Activated T-cell treated with anti-CD3 and anti-CD28 coated beads, Interleukin-2, amount 50 U/mL, for 72 hours (primary cell): ENCODE measurements around the gene CD177. TPM values are rescaled to one million over a fixed set of nuclear protein-coding genes. Genes with fewer than 3 reads are reported as not detected.
"Not testable (repeated sequence)": the region's sequence is repeated elsewhere in the genome, so short reads cannot be mapped to it uniquely, and the experiment has no call there.

Experiments used
- ATAC-seq, 2 donors: fragments of 150-1000 bp; cut with Tn5 transposase; replicated peaks in 1 of 2; 2 replicates each; pipeline ENCODE4 v1.10.0; 2021; ENCODE audit warnings: moderate library complexity in 2 of 2, mild to moderate bottlenecking in 1 of 2
- DNase-seq, 2 donors: peaks; one replicate each; pipeline ENCODE4 v3.0.0; 2021 to 2022; ENCODE audit warnings: mixed read lengths in 1 of 2
- H3K27ac Mint-ChIP-seq: one replicate; pipeline ENCODE4 v1.8.0; 2022; ENCODE audit warnings: mild to moderate bottlenecking, moderate library complexity, mixed read lengths
- H3K27me3 Mint-ChIP-seq: one replicate; pipeline ENCODE4 v1.8.0; 2022; ENCODE audit warnings: low read depth, mixed read lengths
- H3K36me3 Mint-ChIP-seq, 2 donors: one replicate each; pipeline ENCODE4 v1.8.0; 2022; ENCODE audit warnings: mixed read lengths in 2 of 2, mild to moderate bottlenecking in 1 of 2; ENCODE audit not compliant: insufficient read depth in 2 of 2
- H3K4me1 Mint-ChIP-seq: one replicate; pipeline ENCODE4 v1.8.0; 2022; ENCODE audit warnings: low read depth, mixed read lengths
- H3K4me3 Mint-ChIP-seq, 2 donors: one replicate each; pipeline ENCODE4 v1.8.0; 2022; ENCODE audit warnings: mild to moderate bottlenecking in 2 of 2, mixed read lengths in 2 of 2, moderate library complexity in 2 of 2
- H3K9me3 Mint-ChIP-seq, 2 donors: one replicate each; pipeline ENCODE4 v1.8.0; 2022; ENCODE audit warnings: mixed read lengths in 2 of 2
- total RNA-seq, 2 donors: library from RNA; stranded (reverse); gene quantifications; one replicate each; pipeline ENCODE4 v1.2.3, GENCODE V29; 2022

Gene CD177
- total RNA-seq, 2 donors from 2014 or later: not detected

DNA sequence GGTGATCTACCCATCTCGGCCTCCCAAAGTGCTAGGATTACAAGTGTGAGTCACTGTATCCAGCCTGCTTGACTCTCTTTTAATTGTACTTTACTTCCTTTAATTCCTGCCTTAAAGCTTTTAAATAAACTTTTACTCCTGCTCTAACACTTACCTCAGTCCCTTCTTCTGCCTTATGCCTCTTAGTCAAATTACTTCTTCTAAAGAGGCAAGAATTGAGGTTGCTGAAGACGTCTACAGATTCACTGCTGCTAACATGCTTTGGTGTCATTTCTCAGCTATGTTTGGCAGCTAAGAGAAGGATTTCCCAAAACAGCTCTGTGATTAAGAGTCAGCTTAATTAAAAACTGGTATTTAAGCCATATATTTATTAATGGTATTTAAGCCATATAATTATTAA lies 32.9 kb upstream of the CD177 start:
- H3K36me3 Mint-ChIP-seq: no peaks in the 10 kb centered on the region
- H3K4me1 Mint-ChIP-seq: no peaks in the 10 kb centered on the region
- no peak overlapping the region for H3K27ac Mint-ChIP-seq
- no peak for ATAC-seq
- H3K27me3 Mint-ChIP-seq: no peaks in the 10 kb centered on the region
- DNase-seq: no peak
- no peaks in the 10 kb centered on the region for H3K9me3 Mint-ChIP-seq
- H3K4me3 Mint-ChIP-seq: no peak overlapping the region

GRCh38 chr19:43326761-43327160 lies 26.7 kb upstream of the CD177 start:
- not testable (repeated sequence) for H3K9me3 Mint-ChIP-seq, H3K36me3 Mint-ChIP-seq, H3K27me3 Mint-ChIP-seq, H3K27ac Mint-ChIP-seq, DNase-seq, H3K4me3 Mint-ChIP-seq, ATAC-seq, H3K4me1 Mint-ChIP-seq

DNA sequence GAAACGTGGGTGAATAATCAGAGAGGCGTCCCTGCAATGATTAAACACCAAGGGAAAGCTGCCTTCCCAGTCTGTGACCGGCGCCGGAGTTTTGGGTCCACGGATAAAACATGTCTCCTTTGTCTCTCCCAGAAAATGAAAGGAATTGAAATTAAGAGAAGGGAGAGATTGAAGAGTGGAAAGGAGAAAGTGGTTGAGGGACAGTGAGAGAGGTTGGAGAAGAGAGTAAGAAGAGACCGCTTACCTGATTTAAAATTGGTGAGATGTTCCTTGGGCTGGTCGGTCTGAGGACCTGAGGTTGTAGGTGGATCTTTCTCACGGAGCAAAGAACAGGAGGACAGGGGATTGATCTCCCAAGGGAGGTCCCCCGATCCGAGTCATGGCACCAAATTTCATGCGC lies 24.9 kb upstream of the CD177 start:
- DNase-seq, ATAC-seq, H3K9me3 Mint-ChIP-seq, H3K4me3 Mint-ChIP-seq, H3K27ac Mint-ChIP-seq, H3K36me3 Mint-ChIP-seq, H3K4me1 Mint-ChIP-seq, H3K27me3 Mint-ChIP-seq: not testable (repeated sequence)

GRCh38 chr19:43329049-43329448 lies 24.4 kb upstream of the CD177 start:
- H3K27me3 Mint-ChIP-seq, H3K27ac Mint-ChIP-seq, H3K36me3 Mint-ChIP-seq, ATAC-seq, DNase-seq, H3K4me1 Mint-ChIP-seq, H3K9me3 Mint-ChIP-seq, H3K4me3 Mint-ChIP-seq: not testable (repeated sequence)

GRCh38 chr19:43329989-43330388 lies 23.5 kb upstream of the CD177 start:
- Mint-ChIP-seq H3K4me3 (no peak overlapping the region), H3K27ac (no peak overlapping the region), H3K27me3 (no peaks in the 10 kb centered on the region), H3K9me3 (no peaks in the 10 kb centered on the region), H3K36me3 (no peaks in the 10 kb centered on the region), H3K4me1 (no peaks in the 10 kb centered on the region)
- ATAC-seq (no peak), DNase-seq (no peak)

GRCh38 chr19:43330726-43331434 lies 22.6 kb upstream of the CD177 start:
- no peaks in the 10 kb centered on the region for H3K27me3 Mint-ChIP-seq
- DNase-seq (no peak), ATAC-seq (no peak)
- H3K36me3 Mint-ChIP-seq: no peaks in the 10 kb centered on the region
- H3K9me3 Mint-ChIP-seq: no peaks in the 10 kb centered on the region
- no peak overlapping the region for H3K27ac Mint-ChIP-seq
- no peaks in the 10 kb centered on the region for H3K4me1 Mint-ChIP-seq
- no peak overlapping the region for H3K4me3 Mint-ChIP-seq

DNA sequence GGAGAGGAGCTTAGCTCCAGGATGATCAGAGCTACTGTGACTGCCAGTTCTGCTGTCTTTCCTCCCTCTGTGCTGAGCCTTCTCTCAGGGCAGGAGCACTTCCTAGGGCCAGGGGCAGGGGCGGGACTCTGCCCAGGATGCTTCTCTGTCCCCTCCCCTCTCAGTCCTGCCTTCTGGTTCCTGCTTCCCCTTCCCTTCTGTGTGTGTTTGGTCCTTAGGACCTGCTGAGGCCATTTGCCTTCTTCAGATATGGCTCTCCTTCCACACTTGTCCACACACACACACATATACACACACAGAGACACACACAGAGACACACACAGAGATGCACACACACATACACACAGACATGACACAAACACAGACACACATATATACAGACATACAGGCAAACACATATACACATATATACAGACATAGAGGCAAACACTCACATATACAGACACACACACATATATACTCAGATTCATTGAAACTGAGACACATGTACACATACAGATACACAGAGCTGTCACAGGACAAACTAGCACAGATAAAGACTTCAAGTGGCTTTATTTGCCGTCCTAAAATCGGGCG lies 22.0 kb upstream of the CD177 start:
- Mint-ChIP-seq H3K9me3 (no peaks in the 10 kb centered on the region), H3K4me1 (no peaks in the 10 kb centered on the region), H3K4me3 (no peak overlapping the region), H3K27me3 (no peaks in the 10 kb centered on the region), H3K27ac (no peak overlapping the region), H3K36me3 (no peaks in the 10 kb centered on the region)
- no peak for DNase-seq
- ATAC-seq: no peak

DNA sequence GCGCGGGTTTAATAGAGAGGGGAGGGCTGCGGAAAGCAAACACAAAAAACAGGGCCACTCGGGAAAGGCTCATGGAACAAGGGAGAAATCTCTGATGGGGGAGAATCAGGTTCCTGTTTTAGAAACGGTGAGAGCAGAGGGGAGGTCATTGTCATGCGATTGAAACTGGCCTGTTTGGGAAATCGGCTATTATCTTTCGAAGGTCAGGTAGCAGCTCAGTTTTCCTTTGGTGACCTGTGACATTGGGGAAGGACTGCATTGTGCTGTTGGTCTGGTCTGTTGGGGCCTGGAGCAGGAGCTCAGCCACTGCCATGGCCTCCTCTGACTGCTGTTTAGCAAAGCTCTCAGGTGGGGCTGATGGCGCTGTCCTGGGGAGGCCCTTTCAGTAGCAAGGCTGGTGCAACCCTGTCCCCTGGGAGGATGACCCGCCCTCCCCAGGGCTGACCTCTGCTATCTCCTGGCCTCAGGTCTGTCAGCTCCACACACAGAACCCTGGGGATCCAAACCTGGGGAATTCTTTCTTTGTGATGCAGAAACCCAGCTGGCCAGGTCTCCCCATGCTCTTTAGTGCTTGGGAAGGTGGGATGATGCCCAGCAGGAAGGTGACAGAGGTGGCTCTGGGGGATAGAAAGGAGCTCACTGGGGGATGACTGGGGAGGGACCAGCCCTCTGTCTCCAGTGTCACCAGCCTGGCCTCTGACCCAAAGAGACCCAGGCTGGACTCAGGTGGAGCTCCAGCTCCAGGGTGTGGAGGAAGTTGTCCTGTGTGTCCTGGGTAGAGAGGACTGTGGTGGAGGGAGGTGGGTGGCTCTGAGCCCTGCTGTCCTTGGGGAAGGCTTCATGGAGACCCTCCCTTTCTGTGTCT lies 21.2 kb upstream of the CD177 start:
- DNase-seq (no peak), ATAC-seq (no peak)
- no peaks in the 10 kb centered on the region for H3K9me3 Mint-ChIP-seq
- no peak overlapping the region for H3K27ac Mint-ChIP-seq
- H3K36me3 Mint-ChIP-seq: no peaks in the 10 kb centered on the region
- H3K4me3 Mint-ChIP-seq: no peak overlapping the region
- H3K27me3 Mint-ChIP-seq: no peaks in the 10 kb centered on the region
- no peaks in the 10 kb centered on the region for H3K4me1 Mint-ChIP-seq

- not testable (repeated sequence) for H3K4me3 Mint-ChIP-seq, H3K27ac Mint-ChIP-seq, DNase-seq, ATAC-seq, H3K4me1 Mint-ChIP-seq, H3K9me3 Mint-ChIP-seq, H3K36me3 Mint-ChIP-seq
- H3K27me3 Mint-ChIP-seq: peaks cover 17% of the 10 kb centered on the region
Measured at GRCh38 chr19:43336508-43336907, 17.0 kb upstream of the CD177 start.

DNA sequence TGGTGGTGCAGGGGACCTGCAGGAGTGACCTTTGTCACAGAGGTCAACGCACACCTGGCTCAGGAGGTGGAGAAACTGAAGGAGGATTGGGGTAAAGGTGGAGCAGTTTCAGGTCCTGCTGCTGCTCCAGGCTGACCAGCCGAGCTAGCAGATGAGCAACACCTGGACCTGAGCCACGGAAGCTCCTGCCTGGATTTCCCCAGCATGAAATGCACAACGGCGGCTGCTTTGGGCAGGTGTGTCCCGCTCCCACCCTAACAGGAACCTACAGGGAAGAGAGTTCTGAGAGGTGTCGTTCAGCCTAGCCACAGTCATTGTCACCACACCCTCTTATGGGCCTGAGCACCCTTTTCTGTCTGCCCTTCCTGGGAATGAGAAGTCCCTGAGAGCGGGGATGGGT lies 15.7 kb upstream of the CD177 start:
- no peak for DNase-seq
- no peak overlapping the region for H3K4me3 Mint-ChIP-seq
- no peak overlapping the region for H3K27ac Mint-ChIP-seq
- no peaks in the 10 kb centered on the region for H3K4me1 Mint-ChIP-seq
- ATAC-seq: no peak
- no peaks in the 10 kb centered on the region for H3K9me3 Mint-ChIP-seq
- no peaks in the 10 kb centered on the region for H3K36me3 Mint-ChIP-seq
- H3K27me3 Mint-ChIP-seq: peaks cover 21% of the 10 kb centered on the region

GRCh38 chr19:43338530-43338929 lies 15.0 kb upstream of the CD177 start:
- peaks cover 27% of the 10 kb centered on the region for H3K27me3 Mint-ChIP-seq
- no peak overlapping the region for H3K4me3 Mint-ChIP-seq
- DNase-seq (no peak), ATAC-seq (no peak)
- H3K36me3 Mint-ChIP-seq: no peaks in the 10 kb centered on the region
- H3K27ac Mint-ChIP-seq: no peak overlapping the region
- H3K9me3 Mint-ChIP-seq: no peaks in the 10 kb centered on the region
- H3K4me1 Mint-ChIP-seq: no peaks in the 10 kb centered on the region

- ATAC-seq, H3K4me1 Mint-ChIP-seq, DNase-seq, H3K4me3 Mint-ChIP-seq, H3K9me3 Mint-ChIP-seq, H3K36me3 Mint-ChIP-seq, H3K27ac Mint-ChIP-seq: not testable (repeated sequence)
- peaks cover 29% of the 10 kb centered on the region for H3K27me3 Mint-ChIP-seq
Measured at GRCh38 chr19:43339243-43339930, 14.1 kb upstream of the CD177 start.

GRCh38 chr19:43340101-43340500 lies 13.4 kb upstream of the CD177 start:
- not testable (repeated sequence) for H3K9me3 Mint-ChIP-seq, H3K4me3 Mint-ChIP-seq, H3K27ac Mint-ChIP-seq, H3K36me3 Mint-ChIP-seq, ATAC-seq, H3K4me1 Mint-ChIP-seq, DNase-seq
- H3K27me3 Mint-ChIP-seq: peaks cover 29% of the 10 kb centered on the region
